Hair follicle dermal papilla cell (primary cell): ENCODE results near the gene IL17RD. TPM values are rescaled to one million over a fixed set of nuclear protein-coding genes. Genes with fewer than 3 reads are reported as not detected.

Source experiments
- total RNA-seq: library from RNA; depleted of rRNA; stranded (reverse); fragments of >200 nt; gene quantifications from 2 replicates; pipeline ENCODE4 v1.2.3, GENCODE V29; 2012

IL17RD gene
- total RNA-seq: 3.8 and 4.4 TPM in 2 replicates

GRCh38 chr3:57164657-57165573, at the start of gene IL17RD:
IL17RD (minus strand) TSS chr3:57165353; CDS start chr3:57165286, 67 bp downstream.

GRCh38 chr3:57199895-57200297, 34.7 kb upstream of the IL17RD start, which contains the start of gene HESX1:
HESX1 (minus strand) TSS chr3:57199978; CDS start chr3:57199918, 60 bp downstream.

GRCh38 chr3:57060089-57060821, 104.9 kb downstream of the IL17RD start, which contains the start of gene SPATA12:
SPATA12 (plus strand) TSS chr3:57060664; CDS start chr3:57073695, 13,031 bp downstream.

Other genes starting within 250 kb of the IL17RD start
- gene SPATA12, start 104.7 kb downstream of the IL17RD start, total RNA-seq: not detected in 2 replicates
- 0.12 TPM in 1 of 2 replicates, not detected in the other for gene HESX1, start 34.6 kb upstream of the IL17RD start, total RNA-seq
- gene APPL1, start 62.4 kb upstream of the IL17RD start, total RNA-seq: 48.5 and 61.5 TPM in 2 replicates
- not detected in 2 replicates for gene ASB14, start 127.3 kb upstream of the IL17RD start, total RNA-seq